22Rv1 (cell line): ENCODE data around the gene ARL8B.

ENCODE experiments used
- ZFX ChIP-seq: fragments of 450-650 bp; IDR thresholded peaks from 2 replicates; pipeline ENCODE4 v1.6.1; 2017; ENCODE audit warnings: antibody characterized with exemption, borderline replicate concordance
- TF ChIP-seq, protein P1 (sequence below): fragments of 450-650 bp; IDR thresholded peaks from 2 replicates; pipeline ENCODE4 v1.5.1; 2017; ENCODE audit warnings: mild to moderate bottlenecking

DNA sequence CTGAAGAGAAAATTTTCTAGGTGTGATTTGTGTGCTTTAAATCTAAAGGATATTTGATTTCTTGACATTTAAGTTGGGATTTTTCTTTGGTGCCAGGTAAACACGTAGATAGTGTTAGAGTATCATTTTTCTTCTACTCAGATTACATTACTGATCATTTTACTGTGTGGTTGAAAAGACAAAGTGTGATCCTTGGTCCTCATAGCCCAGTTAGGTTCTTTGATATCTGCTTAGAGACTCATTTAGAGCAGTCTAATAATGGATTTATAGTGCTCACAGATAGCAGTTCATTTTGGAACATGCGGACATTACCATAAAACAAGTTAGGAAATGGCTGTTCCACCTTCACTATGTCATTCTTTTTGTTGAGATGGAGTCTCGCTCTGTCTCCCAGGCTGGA lies 12.4 kb downstream of the ARL8B start:
- TF ChIP-seq, protein P1, sequence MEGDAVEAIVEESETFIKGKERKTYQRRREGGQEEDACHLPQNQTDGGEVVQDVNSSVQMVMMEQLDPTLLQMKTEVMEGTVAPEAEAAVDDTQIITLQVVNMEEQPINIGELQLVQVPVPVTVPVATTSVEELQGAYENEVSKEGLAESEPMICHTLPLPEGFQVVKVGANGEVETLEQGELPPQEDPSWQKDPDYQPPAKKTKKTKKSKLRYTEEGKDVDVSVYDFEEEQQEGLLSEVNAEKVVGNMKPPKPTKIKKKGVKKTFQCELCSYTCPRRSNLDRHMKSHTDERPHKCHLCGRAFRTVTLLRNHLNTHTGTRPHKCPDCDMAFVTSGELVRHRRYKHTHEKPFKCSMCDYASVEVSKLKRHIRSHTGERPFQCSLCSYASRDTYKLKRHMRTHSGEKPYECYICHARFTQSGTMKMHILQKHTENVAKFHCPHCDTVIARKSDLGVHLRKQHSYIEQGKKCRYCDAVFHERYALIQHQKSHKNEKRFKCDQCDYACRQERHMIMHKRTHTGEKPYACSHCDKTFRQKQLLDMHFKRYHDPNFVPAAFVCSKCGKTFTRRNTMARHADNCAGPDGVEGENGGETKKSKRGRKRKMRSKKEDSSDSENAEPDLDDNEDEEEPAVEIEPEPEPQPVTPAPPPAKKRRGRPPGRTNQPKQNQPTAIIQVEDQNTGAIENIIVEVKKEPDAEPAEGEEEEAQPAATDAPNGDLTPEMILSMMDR, result no peak
- no peak for TF ChIP-seq ZFX
